HG03108 (cell line): Measurements from ENCODE around the gene CYP1A2.

Experiments used
- ATAC-seq: cut with Tn5 transposase; IDR thresholded peaks from one replicate; pipeline ENCODE4 v1.9.1; 2021; ENCODE audit warnings: moderate library complexity; ENCODE audit not compliant: unreplicated experiment

The CYP1A2 gene

DNA sequence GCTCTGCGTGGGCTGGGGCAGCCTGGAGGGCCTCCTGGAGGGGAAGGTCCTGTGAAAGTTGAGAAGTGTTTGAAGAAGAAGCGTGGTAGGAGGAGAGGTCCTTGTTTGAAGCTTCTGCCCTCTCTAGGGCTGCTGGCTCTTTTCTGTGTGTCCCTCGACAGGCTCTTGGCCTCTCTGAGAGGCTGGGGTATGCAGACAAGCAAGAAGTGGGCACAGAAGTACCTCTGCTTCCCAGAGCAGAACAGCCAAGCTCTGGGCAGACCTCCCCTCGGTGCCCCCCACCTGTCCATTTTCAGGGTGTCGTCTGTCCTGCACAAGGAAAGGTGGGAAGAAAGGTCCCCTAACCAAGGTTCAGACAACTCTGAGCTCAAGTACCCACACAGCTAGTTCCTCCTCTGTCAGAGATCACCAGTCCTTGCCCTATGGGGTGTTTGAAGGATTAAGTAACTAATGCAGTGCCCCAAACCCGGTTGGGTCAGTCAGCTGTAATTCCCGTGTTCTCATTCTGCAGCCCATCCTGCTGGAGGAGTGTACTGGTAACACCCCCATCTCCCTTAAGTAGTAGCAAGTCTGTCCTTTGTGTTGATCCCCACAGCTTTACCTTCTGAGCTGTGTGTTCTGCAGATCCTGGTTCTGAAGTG, 39.5 kb downstream of the CYP1A2 start:
- ATAC-seq = no peak

DNA sequence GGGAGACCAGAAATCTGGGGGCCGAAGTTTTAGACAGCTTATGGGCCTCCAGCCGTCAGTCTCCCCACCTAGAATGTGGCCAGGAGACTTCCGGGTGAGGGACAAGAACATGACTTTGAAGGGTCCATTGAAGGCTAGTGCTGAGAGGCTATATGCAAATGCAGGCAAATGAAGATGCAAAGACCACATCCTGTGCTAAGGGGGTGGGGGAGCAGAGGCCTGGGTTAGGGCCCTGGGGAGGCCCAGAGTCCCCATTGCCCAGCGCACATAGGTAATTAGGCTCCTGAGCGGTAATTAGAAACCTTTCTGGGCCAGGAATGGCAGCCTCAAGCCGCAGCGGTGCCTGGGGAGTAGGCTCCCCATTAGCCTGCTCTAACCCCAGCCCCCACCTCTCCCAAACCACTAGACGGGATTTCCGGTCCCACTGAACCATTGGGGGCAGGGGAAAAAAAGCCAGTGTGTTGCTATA, 40.1 kb downstream of the CYP1A2 start:
- ATAC-seq = peak; percentile 21

DNA sequence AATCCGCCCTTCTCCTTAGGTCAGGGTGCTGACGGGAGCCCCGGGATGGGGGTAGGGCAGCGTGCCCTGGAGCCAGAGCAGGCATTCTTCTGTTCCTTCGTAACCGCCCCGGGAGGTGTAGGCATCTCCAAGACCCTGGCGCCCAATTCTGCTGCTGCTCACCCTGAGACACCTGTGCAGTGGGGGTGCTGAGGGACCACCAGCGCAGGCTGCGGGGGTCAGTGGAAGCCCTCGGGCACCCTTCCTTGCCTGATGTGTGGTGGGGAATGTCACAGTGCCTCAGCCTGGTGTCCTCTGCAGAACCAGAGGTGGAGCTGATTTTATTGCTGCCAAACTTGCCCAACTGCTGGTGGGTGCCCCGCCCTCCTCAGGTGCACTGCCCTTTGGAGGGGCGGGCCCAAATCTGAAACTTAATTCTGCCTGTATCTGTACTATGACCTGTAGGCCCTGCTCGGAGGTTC, 40.6 kb downstream of the CYP1A2 start:
- no peak for ATAC-seq

DNA sequence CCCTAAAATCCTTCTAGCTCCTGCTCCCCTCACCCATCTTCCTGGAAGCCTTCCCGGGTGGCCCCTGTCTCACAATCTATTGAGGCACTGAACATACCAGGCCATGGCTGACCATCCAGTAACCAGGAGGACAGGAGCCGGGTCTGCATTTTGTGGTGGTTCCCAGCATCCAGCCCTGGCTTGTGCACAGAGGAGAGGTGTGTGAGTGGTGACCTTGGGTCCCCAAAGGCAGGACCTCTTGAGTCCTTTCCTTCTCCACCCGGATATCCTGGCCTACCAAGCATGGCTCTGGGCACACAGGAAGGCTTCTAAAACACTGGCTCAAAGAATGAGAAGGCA, 41.1 kb downstream of the CYP1A2 start:
- no peak for ATAC-seq

DNA sequence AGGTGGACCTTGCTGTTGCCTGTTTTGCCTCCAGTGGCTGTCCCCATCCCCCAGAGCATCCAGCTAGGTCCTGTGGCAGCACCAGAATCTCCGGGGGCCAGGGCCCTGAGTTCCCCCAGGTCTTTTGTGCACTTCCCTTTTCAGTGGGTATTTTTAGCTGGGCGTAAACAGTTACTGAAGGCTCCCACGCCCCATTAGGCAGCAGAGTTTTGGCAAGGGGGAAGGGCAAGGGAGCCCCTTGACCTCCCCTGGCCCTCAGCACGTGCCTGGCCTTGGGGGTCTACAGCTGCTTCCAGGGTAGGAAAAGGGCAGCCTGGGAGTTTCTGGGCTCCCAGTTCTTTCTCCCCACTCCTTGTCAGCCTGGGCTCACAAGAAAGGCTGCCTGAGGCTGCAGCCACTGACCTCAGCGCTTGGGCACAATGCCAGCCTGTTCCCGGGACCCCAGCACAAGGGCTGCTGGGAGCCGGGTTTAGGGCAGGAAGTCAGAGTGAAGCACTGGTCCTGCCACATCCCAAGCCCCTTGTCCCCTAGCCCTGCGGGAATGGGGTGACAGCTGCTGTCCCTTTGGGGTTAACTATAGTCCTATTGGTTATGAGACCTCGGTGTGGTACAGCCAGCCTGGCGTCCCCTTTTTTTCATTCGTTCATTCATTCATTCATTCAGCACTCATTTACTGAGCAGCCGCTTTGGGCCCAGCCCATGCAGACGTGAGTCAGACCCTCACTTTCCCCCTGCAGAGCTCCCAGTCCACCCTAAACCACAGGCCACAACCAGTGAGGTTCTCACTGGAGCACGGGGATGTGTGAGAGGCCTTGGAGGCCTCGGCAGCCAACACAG, 41.7 kb downstream of the CYP1A2 start:
- ATAC-seq = no peak

DNA sequence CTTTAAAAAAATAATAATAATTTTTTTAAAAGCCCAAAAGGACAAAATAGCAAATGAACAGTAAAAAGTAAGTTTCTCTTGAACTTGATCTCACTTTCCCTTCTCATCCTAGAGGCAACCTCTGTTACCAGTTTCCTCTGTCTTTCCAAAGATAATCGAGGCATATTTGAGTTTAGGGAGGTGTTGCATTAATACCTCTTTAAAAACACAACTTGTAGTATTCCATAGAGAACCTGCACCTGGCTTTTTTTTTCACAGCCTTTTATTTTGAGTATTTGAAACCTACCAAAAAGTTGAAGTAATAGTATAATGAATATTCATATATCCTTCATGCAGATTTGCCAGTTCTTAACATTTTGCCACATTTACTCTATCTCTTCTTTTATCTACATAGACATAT, 42.4 kb downstream of the CYP1A2 start:
- no peak for ATAC-seq

DNA sequence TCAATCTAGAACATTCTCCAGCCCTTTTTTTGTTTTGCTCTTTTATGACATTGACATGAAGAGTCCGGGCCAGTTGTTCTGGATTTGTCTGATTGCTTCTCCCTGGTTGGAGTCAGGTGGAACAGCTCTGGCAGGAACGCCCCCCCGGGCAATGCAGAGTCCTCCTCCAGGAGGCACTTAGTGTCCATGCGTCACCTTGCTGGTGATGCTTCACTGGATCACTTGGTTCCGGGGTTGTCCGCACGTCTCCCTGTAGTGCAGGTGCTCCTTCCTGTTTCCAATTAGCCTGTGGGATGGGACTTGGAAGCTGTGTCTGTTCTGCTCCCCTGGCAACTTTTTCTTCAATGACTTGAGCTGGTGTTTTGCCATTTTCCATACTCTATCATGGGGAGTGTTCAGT, 43.0 kb downstream of the CYP1A2 start:
- no peak for ATAC-seq

DNA sequence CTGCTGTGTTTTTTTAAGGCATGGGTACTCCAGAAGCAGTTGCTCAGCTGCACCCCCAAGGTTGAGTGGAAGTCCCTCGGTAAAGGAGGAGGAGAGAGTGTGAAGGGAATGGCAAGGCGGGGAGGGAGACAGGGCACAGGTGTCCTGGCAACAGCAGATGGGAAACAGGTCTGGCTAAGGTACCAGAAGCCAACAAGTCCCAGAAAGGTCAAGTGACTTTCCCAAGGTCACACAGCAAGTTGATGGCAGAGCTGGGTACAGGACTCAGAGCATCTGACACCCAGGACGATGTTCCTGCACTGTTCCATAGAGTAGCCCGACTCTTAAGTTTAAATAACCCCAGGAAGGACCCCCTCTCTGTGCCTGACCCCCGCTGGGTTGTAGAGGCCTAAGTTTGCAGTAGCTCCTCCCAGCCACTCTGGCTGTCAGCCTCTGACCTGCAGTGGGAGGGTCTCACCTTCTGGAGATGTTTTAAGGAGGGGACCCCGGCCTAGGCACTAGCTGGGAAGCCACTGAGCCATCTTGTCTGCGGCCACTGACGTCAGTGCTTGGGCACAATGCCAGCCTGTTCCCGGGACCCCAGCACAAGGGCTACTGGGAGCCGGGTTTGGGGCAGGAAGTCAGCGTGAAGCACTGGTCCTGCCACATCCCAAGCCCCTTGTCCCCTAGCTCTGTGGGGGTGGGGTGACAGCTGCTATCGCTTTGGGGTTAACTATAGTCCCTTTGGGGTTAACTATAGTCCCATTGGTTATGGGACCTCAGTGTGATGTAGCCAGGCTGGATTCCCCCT, 43.8 kb downstream of the CYP1A2 start:
- ATAC-seq = no peak

DNA sequence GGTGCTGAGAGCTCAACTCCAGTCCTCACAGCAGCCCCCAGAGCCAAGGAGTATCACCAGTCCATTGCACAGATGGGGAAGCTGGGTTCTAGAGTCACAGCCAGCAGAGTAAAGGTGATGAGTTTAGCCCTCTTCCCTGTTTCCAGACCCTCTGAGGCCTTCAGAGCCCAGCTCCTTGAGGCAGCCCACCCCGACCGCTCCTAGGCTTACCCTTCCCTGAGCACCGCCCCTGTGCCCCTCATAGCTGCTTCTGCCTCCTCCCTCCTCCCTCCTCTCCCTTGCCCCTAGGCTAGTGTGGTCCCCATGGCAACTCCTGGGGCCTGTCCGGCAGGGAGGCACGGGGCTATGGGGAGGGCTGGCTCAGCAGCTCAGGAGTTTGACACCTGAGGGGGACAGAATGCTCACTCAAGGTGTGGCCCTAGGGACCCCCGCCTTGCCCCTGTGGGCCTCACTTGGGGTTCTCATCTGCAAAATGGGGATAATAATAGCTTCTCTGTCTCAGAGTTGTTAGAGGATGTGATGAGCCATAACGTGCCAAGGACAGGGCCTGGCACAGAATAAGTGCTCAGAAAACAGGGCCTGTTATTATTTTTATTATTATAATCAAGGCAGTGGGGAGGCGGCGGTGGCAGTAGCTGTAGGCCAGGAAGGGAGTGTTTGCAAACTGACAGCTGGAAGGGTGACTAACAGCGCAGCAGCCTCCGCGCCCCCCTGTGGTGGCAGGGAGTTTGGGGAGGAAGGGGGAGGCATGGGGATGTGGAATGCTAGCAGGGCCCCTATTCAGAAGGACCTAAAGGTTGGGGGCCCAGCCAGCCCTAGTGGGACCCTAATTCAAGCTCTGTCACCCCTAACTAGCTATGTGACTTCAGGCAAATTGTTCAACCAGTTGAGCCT, 44.7 kb downstream of the CYP1A2 start:
- ATAC-seq = no peak

DNA sequence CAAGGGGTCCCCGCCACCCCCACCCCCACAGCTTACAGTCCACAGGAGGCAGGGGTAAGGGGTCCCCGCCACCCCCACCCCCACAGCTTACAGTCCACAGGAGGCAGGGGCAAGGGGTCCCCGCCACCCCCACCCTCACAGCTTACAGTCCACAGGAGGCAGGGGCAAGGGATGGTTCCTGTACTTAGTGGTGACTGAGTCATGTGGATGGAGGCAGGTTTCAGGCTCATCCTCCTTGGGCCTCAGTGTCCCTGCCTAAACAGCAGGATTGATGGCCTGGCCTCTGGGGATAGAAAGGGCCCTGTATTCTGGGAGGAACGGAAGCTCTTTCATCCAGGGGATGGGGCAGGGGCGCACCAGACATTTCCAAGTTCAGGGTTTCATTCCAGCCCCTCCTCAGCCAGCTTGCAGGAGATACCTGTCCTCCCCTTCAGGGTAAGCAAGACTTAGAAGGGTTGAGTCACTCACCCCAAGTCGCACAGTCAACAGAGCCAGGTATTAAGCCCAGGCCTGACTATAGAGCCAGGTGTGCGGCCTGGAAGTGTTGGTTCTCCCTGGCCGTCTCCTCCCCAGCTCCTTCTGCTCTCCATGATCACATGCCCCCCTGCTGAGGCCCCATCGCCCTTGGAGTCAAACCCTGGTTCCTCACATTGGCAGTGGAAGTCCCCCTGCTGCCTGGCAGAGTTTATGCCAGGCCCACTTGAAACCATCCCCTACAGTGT, 45.8 kb downstream of the CYP1A2 start:
- no peak for ATAC-seq

DNA sequence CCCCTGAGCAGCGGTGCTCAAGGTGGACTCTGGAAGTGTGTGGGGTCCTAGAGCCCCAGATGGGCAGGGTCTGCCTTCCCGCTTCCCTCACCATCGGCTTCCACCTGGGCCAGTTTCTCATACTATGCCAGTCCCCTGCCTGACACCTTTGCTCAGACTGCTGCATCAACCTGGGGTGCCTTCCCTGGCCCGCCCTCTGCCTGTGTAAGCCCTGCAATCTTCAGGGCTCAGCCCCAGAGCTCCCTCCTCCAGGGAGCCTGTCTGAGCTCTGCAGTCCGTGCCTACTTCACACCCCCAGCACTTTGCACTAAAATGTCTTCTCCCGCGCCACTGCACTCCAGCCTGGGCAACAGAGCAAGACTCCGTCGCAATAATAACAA, 46.3 kb downstream of the CYP1A2 start:
- no peak for ATAC-seq

DNA sequence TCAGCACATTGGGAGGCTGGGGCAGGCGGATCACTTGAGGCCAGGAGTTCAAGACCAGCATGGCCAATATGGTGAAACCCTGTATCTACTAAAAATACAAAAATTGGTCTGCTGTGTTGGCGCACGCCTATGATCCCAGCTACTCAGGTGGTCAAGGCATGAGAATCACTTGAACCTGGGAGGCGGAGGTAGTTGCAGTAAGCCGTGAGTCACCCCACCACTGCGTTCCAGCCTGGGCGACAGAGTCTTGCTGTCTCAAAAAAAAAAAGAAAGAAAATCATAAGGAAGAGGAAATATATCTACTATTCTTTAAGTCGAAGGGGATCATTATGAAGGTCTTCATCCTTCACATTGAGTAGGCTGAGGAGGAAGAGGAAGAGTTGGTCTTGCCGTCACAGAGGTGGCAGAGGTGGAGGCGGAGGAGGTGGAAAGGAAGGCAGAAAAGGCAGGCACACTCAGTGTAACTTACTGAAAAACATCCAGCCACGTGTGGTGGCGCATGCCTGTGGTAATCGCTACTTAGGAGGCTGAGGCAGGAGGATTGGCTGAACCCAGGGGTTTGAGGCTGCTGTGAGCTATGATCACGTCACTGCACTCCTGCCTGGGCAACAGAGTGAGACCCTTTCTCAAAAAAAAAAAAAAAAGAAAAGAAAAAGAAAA, 47.5 kb downstream of the CYP1A2 start:
- no peak for ATAC-seq

DNA sequence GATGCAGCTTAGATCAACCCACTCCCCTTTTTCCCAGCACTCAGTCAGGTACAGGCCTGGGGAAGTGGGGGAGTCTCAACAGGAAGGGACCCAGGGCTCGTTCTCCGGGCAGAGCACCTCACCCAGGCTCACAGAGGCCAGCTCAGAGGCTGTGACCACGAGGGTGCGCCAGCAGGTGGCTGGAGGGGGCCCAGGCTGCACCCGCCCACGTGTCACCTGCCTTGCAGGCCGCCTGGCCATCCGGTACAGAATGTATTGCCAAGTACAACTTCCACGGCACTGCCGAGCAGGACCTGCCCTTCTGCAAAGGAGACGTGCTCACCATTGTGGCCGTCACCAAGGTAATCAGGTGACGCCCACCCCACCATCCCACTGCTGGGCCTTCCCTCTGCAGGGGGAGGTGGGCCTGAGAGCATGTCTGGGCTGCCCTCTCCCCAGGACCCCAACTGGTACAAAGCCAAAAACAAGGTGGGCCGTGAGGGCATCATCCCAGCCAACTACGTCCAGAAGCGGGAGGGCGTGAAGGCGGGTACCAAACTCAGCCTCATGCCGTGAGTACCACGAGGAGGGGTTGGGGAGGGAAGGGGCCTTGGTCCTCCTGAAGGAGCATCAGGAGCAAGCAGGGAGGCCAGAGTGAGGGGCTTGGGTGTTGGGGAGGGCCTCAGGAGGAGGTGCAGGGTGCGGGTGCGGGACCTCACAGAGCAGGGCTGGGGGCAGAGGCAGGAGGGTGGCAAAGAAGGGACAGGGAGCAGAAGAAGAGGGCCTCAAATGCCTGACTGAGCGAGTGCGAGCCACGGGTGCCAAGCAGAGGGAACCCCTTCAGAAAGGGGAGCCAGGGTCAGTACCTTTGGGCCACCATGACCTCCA, 50.0 kb downstream of the CYP1A2 start:
- ATAC-seq = peak; percentile 33

DNA sequence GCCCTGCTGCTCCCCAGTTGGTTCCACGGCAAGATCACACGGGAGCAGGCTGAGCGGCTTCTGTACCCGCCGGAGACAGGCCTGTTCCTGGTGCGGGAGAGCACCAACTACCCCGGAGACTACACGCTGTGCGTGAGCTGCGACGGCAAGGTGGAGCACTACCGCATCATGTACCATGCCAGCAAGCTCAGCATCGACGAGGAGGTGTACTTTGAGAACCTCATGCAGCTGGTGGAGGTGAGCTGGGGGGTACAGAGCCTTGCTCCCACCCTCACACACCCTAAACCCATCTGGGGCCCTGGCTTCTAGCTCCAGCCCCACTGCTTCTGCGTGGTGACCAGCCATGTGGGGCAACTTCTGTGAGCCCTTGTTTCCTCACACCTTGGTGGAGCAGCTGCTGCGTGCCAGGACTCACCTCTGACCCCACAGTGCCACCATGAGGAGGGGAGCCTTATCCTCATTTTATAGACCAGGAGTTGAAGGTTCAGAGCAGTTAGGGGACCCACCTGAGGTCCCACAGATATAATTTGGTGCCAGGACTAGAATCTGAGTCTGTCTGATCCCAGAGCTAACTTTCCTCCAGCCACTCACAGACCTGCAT, 50.7 kb downstream of the CYP1A2 start:
- ATAC-seq = no peak

DNA sequence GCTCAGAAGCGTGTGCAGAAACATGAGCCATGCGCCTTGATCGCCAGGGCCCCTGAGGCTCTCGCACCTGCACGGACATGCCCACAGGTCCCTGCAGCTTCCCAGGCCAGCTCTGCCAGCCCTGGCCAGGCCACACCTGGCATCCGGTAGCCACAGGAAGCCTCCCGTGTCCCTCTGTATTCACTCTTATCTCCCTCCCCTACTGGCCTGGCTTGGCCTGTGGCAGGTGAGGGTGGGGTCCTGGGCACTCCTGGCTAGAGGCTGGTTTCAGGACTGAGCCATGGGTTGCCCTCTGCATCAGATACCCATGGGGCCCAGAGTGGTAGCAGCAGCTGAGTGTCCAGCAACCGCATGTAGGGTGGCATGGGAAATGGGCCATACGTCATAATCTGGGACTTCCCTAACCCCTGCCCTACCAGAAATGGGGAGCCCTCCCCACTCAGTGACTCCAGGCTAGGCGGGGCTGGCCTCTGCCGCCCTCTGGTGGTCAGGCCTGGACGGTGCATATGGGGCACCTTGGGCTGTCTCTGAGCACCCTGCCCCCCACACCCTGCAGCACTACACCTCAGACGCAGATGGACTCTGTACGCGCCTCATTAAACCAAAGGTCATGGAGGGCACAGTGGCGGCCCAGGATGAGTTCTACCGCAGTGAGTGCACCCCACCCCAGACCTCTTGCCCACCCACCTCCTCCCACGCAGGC, 51.4 kb downstream of the CYP1A2 start:
- peak; percentile 62 for ATAC-seq

DNA sequence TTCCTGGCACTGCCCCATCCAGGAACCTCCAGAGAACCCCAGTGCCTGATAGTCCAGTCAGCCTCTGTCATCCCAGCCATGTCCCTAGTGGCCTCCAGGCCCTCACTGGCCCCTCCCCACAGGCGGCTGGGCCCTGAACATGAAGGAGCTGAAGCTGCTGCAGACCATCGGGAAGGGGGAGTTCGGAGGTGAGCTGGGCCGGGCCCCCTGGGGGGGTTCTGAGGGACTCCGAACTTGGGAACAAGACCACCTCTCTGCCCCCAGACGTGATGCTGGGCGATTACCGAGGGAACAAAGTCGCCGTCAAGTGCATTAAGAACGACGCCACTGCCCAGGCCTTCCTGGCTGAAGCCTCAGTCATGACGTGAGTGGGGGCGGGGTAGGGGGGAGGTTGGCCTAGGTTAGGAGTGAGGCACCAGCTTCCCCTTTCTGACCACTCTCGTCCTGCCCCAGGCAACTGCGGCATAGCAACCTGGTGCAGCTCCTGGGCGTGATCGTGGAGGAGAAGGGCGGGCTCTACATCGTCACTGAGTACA, 52.0 kb downstream of the CYP1A2 start:
- no peak for ATAC-seq

DNA sequence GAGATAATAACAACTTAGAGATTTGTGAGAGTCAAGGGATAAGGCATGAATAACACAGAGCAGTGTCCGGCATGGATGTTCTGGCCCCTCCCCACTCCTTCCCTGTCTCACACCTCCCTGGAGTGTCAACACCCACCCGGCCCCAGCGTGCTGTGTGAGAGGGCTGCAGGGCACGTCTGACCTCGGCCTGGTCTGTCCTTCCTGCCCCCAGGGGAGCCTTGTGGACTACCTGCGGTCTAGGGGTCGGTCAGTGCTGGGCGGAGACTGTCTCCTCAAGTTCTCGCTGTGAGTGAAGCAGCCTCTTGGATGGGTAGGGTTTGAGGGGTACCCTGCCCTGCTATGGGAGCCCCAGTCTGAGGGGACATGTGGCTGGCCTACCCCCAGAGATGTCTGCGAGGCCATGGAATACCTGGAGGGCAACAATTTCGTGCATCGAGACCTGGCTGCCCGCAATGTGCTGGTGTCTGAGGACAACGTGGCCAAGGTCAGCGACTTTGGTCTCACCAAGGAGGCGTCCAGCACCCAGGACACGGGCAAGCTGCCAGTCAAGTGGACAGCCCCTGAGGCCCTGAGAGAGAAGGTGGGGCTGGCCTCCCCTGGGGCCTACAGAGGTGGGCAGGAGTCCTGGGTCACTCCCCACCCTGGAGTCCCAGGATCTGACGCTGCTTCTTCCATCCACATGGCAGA, 52.8 kb downstream of the CYP1A2 start:
- no peak for ATAC-seq
